ENCODE measurements around the gene MCUB.
"Not testable (repeated sequence)": the region's sequence is repeated elsewhere in the genome, so short reads cannot be mapped to it uniquely, and the experiment has no call there.

The MCUB gene

GRCh38 chr4:109559983-109560686 lies at the start of gene MCUB:
MCUB (plus strand) TSS chr4:109560246; CDS start chr4:109560338, 92 bp downstream.
- DNase-seq: peak; percentile 92

DNA sequence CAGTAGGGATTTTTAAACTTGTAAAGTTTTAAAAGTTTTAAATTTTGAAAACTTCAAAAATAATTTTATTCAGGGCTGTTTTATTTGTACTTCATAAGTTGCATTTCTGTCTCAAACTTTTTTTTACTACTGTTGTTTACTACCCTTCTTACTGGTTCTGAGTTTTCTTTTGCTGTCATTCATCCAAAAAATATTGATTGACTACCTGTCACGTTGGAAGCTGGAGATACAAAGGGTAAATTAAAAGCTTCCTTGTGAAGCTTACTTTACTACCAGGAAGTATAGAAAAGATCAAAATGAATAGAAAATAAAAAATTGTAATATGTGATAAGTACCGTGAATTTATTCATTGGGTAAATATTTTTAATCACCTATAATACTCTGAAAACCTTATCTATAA lies 49.4 kb upstream of the MCUB start:
- DNase-seq: no peak

- DNase-seq: no peak
Observed at GRCh38 chr4:109511414-109511813, 48.6 kb upstream of the MCUB start.

- DNase-seq: not testable (repeated sequence)
Observed at GRCh38 chr4:109513368-109513767, 46.7 kb upstream of the MCUB start.

DNA sequence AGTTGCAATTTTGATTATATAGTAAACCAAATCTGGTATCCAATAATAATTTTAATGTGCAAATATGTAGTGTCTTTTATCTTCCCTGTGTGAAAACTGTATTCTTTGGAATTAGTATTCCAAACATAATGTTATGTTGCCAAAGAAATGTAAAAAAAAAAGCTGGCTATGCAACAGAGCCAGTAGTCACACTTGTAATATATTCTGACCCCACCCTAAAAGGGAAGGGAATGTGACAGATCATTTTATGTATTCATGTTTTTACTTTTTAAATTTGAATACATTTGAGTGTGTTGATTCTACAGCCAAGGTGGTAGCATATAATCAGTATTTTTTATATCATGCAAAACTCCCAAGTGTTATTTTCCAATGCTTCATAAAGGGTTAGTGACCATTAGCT lies 27.9 kb upstream of the MCUB start:
- no peak for DNase-seq

DNA sequence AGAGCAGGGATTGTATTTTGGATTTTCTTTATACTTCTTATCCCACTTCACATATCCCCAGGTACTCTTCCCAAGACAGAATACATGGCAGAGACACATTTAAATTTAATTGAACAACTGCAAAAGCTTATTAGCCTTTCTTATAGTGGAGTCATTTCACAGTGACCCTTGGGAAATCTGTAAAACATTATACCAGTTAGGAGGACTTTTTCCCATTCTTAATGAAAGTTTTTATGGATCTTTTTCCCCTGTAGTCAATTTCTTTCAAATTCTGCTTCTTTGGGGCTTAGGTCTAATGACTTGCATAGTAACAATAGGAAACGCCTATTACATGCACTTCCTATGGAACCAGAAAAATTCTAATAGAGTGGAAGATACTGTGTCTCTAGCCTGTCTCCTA lies 14.6 kb upstream of the MCUB start:
- DNase-seq: no peak

- DNase-seq: no peak
Observed at GRCh38 chr4:109547394-109547793, 12.7 kb upstream of the MCUB start.

- DNase-seq: no peak
Observed at GRCh38 chr4:109548655-109549054, 11.4 kb upstream of the MCUB start.

DNA sequence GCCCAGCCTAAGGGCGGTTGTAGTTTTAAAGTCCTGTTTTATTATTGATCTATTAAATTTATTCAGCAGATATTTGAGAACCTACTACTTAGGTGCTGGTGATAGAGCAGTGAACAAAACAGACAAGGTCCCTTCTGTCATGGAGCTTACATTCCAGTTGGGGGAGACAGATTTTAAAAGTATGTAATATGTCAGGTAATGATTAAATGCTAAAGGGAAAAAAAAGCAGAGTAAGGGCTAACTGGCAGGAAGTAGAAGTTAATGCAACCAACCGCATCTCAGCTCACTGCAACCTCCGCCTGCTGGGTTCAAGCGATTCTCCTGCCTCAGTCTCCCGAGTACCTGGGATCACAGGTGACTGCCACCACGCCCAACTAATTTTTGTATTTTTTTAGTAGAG lies 7.8 kb upstream of the MCUB start:
- DNase-seq: no peak

- no peak for DNase-seq
Observed at GRCh38 chr4:109553130-109553529, 6.9 kb upstream of the MCUB start.

- DNase-seq: no peak
Observed at GRCh38 chr4:109554971-109555370, 5.1 kb upstream of the MCUB start.

DNA sequence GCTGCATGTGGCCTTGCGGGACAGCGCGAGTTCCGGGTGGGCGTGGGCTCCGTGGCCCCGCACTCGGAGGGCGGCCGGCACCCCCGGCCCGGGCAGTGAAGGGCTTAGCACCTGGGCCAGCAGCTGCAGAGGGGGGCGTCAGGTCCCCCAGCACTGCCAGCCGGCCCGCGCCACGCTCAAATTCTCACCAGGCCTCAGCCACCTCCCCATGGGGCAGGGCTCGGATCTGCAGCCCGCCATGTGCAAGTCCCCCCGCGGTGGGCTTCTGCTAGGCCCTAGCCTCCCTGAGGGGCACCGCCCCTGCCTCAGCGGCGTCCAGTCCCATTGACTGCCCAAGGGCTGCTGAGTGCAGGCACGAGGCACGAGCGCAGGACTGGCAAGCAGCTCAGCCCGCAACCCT lies 2.6 kb upstream of the MCUB start:
- DNase-seq: no peak

- DNase-seq: not testable (repeated sequence)
Observed at GRCh38 chr4:109558095-109558494, 2.0 kb upstream of the MCUB start.

DNA sequence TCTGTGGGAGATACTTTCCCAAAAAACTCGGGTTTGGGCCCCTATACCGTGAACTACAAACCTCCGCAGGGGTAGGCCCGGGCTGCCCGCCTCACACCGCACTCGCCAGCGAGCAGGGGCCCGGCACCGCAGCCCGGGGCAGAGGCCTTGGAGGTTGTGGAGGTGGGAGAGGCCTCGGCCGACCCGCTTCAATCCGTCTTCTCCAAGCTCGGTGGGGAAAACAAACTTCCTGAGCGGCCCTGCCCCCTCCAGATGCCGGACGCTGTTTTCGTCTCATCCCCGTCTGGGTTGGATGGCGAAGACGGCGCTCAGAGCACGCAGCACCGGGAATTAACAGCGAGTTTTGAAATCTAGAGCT lies 442 bp upstream of the MCUB start:
- peak; percentile 77 for DNase-seq

DNA sequence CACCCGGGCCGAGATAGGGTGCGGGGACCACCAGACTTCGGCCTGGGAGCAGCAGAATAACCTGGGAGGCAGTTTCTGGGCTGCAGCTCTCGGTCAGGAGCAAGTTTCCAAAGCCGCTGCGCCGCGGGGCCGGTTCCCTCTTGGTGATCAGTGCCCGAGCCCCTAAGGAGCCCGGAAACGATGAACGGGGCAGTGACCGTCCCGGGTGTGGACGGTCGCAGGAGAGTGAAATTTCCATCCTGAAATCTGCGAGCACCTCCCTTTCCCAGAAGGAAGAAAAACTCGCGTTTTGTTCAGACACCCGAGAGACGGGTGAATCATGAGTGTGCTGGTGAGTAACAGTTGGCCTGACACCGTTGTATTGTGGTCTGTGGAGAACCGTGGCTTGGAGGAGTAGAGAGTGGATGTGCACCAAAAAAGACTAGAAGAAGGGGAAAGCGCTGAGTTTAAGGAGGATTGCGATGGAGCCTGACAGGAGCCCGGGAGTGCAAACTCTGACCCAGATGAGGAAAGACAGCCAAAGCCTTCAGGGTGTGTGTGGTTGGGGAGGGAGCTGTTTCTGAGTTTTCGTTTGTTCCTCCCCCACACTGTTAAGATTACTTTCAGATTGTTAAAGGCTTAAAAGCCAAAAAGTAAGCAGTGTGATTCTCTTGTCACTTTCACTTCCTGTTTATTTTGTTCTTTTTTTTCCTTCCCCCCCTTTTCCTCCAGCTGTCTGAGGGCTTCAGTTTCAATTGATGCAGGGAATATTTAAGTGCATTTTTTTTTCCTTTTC lies 828 bp downstream of the MCUB start:
- DNase-seq: peak; percentile 83

DNA sequence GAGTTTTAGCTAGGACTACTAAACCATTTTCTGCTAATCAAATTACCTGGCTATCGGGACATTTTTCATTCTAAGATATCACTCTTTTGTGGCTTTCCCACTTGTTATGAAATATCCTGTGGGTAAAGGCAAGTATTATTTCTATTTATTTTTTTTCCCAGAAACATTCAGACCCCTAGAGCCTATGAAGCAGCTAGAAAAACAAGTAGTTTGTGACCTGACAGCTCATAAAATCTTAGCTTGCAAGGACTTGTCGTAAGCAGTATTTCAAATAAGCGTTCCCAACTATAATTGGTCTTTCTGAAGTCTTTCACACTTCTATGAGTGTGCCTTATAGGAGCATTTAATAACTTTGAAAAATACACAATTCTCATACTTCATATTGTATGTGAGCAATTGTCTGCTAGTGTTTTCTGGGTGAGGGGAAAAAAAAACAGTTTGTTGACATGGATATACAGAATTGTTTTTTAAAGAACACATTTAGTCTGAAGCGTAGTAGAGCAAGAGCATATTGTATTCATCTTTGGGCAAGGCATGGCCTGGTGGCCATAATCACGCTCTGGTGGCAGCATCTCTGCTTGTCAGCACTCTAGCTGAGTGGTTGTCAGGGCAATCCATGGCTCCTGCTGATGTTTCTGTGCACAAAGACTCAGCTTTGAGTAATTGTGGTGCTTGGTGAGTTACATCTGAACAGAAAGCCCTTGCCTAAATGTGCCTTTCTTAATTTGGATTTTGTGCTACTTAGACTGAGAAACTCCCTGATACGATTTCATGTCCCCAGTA lies 2.6 kb downstream of the MCUB start:
- no peak for DNase-seq

DNA sequence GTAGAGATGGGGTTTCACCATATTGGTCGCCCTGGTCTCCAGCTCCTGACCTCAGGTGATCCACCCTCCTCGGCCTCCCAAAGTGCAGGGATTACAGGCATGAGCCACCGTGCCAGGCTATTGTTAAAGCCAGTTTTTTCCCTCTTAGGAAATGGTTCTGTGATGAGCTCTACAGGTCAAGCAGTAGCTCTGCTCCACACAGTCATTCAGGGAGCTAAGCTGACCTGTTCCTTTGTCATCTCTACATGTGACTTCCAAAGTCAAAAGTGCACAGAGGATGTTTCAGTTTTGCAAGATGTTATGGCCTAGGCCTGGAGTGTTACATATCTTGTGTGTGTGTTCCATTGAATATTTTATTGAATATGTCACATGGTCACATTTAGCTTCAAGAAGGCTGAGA lies 11.4 kb downstream of the MCUB start:
- no peak for DNase-seq

- DNase-seq: no peak
Observed at GRCh38 chr4:109572154-109572553, 12.1 kb downstream of the MCUB start.

DNA sequence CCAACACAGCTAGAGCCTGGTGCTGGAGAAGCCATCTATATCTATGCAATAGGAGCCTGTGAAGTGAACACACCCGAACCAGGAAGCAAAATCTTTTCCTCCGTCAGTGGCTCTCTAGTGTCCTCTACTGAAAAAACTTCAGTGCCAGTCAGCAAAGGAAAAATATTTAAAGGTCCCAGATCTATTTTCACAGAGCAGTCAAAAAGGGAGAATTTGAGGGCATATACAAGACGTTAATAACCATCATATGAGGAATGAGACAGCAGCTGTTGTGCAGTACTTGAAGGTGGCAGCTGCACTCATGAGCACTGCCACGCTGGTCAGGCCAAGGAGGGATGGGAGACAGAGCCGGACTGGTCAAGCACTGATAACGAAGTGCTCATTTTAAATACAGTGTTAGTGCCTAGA lies 14.4 kb downstream of the MCUB start:
- no peak for DNase-seq

DNA sequence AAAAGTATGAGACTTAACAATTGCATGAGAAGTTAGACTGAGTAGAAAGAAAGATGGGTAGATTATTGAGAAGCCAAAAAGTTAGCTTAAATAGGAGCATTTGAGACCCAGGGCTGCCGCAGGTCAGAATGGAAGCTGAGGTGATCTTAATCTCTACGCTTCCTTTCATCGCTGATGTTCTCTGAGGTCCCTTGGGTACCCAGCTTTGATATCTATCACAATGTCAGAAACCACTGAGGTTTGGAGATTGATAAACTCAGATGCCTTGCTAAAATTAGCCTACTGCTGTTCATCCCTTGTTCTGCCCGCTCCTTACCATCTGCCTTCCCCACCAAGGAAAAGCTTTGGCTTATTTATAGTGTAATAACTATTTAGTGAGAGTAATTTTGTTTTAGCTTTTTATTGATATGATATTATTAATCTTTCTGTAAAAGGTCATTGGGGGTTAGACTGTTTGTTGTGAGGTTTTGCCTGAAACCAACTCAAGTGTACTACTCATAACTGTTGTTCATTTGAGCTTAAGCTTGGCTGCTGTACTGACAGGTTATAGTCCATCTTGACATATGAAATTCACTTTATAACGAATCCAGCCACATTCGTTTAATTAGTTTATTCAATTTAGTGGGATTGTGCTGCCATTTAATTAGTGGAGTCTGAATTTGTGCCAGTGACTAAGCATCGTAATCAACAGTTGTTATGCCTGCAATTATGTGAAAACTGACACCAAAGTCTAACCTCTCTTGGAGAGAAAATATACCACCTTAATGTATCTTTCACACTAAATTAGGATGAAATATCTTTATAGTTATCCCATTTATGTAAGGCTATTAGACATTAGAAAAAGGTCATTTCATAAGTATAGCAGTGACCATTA lies 15.1 kb downstream of the MCUB start:
- no peak for DNase-seq

DNA sequence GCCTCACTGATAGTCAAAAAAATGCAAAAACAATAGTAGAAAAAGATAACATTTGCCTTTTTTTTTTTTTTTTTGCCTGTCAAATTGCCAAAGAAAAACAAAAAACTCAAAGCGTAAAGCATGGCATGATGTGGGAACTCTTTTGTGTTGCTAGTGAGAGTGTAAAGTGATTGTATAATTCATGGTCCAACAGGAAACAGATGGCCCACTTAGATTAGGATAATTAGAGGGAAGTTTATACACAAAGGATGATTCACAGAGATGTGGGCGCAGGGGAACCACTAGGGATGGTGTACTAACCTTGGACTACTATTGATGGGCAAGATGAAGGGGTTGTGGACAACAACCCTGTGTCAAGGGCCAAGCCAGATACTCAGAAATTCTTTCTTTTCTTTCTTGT lies 16.4 kb downstream of the MCUB start:
- DNase-seq: no peak

DNA sequence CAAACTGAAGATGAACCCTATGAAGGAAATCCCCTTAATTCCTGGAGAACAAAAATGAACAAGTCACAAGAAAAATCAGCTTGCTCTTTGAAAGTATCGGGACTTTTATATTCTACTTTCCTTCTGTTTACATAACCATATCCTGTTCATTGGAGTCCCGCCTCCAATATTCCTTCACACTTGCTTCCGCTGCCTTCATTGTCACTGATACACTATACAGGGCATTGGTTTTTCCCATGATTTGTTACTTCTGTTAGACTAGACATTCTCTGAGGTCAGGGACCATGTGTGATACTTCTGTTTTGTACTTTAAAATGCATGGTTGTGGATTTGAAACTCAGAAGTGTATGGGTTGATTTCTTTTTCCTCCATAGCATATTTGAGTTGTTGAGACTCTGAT lies 18.8 kb downstream of the MCUB start:
- no peak for DNase-seq

- DNase-seq: not testable (repeated sequence)
Observed at GRCh38 chr4:109579997-109580396, 20.0 kb downstream of the MCUB start.

Data from activated CD8-positive, alpha-beta memory T cell treated with anti-CD3 and anti-CD28 coated beads, Interleukin-2, amount 50 U/mL, for 48 hours (primary cell).